ENCODE data around the gene TIAM2. TPM values are rescaled to one million over a fixed set of nuclear protein-coding genes. Genes with fewer than 3 reads are reported as not detected.

The TIAM2 gene
- total and polyA plus RNA-seq, 2 donors (not counting 3 experiments of a cell fraction or from before 2014, with no cell fraction given): 9.6 to 18.5 TPM

DNA sequence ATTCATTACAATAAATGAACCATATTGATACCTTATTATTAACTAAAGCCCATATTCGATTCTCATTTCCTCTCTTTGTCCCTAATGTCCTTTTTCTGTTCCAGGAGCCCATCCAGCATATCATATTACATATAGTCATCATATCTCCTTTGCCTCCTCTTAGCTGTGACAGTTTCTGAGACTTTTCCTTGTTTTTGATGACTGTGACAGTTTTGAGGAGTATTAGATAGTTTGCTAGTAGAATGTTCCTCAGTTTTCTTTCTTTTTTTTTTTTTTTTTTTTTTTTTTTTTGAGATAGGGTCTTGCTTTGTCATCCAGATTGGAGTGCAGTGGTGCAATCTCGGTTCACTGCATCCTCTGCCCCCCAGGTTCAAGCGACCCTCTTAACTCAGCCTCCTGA is 61.6 kb downstream of the TIAM2 start:
- Histone ChIP-seq H3K27ac (ENCODE audit: insufficient read depth, low read depth, low read length) (no peak overlapping the region), H3K27me3 (ENCODE audit: control insufficient read depth in 2 of 2, insufficient read depth in 2 of 2, low read length in 2 of 2) (no peaks in the 10 kb centered on the region), H3K4me2 (ENCODE audit: insufficient read depth, low read length) (no peak overlapping the region), H3K9ac (replicated peaks; ENCODE audit: extremely low read depth, insufficient read depth, low read length) (no peak overlapping the region), H3K4me1 (ENCODE audit: control insufficient read depth, extremely low read depth, insufficient read depth, low read length) (peaks cover 12% of the 10 kb centered on the region), H4K20me1 (replicated peaks; ENCODE audit: control insufficient read depth, extremely low read depth, insufficient read depth, low read length) (no peaks in the 10 kb centered on the region), H3K36me3 (ENCODE audit: control insufficient read depth in 2 of 2, extremely low read depth in 1 of 2, insufficient read depth in 2 of 2, low read length in 2 of 2) (no peaks in the 10 kb centered on the region), H3K9me3 (replicated peaks; ENCODE audit: control insufficient read depth, insufficient read depth, low read length) (no peaks in the 10 kb centered on the region), H3K79me2 (ENCODE audit: control insufficient read depth, insufficient read depth, low read length) (no peaks in the 10 kb centered on the region), H2AFZ (ENCODE audit: low read depth, low read length) (no peak overlapping the region), H3K9me1 (replicated peaks; ENCODE audit: control insufficient read depth, extremely low read depth, insufficient read depth, low read length) (no peaks in the 10 kb centered on the region), H3K4me3 (replicated peaks in 1 of 3; ENCODE audit: insufficient read depth in 1 of 3, low read depth in 1 of 3, low read length in 3 of 3) (no peak overlapping the region)
- no TSS peak for BruUV-seq (replicated peaks)
- CTCF ChIA-PET: no interaction called here
- intact Hi-C loops (cut with micrococcal nuclease): no loop called here
- no peak for DNase-seq (ENCODE audit: low read depth, low spot score)
- POLR2A ChIA-PET: interaction anchor here (0.6 kb wide), 1 partner anchor 82 kb away, joined by 8 read pairs; no protein-coding TSS in a partner anchor
- dilution Hi-C loops (cut with MboI; ENCODE audit: extremely low pct_ligation_motif_present, low sequenced_read_pairs): no loop called here
- FAIRE-seq: no peak
- no peak for TF ChIP-seq POLR2A (IDR thresholded peaks at IDR 0.05; ENCODE audit: low read depth, low read length)

DNA sequence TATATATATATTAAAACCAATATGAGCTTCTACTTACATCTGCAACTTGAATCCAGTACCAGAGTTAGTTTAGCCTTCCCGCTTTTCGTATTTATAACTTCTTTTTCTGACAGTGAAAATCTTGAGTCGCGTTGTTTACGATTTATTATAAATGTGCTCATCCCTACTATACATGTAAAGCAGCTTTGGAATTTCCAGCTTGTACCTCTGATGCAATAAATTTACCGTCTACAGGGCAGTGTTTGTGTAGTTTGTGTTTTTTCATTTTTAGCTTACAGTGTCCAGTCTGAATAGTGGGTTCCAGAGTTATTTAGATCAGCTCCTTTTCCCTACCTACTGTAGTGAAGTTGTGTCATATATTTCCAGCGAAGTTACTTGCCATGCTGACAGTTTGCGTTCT is 66.3 kb downstream of the TIAM2 start:
- no peak for FAIRE-seq
- Histone ChIP-seq H3K9me3 (replicated peaks; ENCODE audit: control insufficient read depth, insufficient read depth, low read length) (no peaks in the 10 kb centered on the region), H4K20me1 (replicated peaks; ENCODE audit: control insufficient read depth, extremely low read depth, insufficient read depth, low read length) (no peaks in the 10 kb centered on the region), H2AFZ (ENCODE audit: low read depth, low read length) (no peak overlapping the region), H3K4me1 (ENCODE audit: control insufficient read depth, extremely low read depth, insufficient read depth, low read length) (no peaks in the 10 kb centered on the region), H3K4me3 (replicated peaks in 1 of 3; ENCODE audit: insufficient read depth in 1 of 3, low read depth in 1 of 3, low read length in 3 of 3) (no peak overlapping the region), H3K36me3 (ENCODE audit: control insufficient read depth in 2 of 2, extremely low read depth in 1 of 2, insufficient read depth in 2 of 2, low read length in 2 of 2) (no peaks in the 10 kb centered on the region), H3K79me2 (ENCODE audit: control insufficient read depth, insufficient read depth, low read length) (no peaks in the 10 kb centered on the region), H3K27ac (ENCODE audit: insufficient read depth, low read depth, low read length) (no peak overlapping the region), H3K9me1 (replicated peaks; ENCODE audit: control insufficient read depth, extremely low read depth, insufficient read depth, low read length) (no peaks in the 10 kb centered on the region), H3K9ac (replicated peaks; ENCODE audit: extremely low read depth, insufficient read depth, low read length) (no peak overlapping the region), H3K4me2 (ENCODE audit: insufficient read depth, low read length) (no peak overlapping the region), H3K27me3 (ENCODE audit: control insufficient read depth in 2 of 2, insufficient read depth in 2 of 2, low read length in 2 of 2) (no peaks in the 10 kb centered on the region)
- TF ChIP-seq POLR2A (IDR thresholded peaks at IDR 0.05; ENCODE audit: low read depth, low read length): no peak
- no peak for TF ChIP-seq JUN (IDR thresholded peaks at IDR 0.05; ENCODE audit: borderline replicate concordance, insufficient read depth, insufficient read length, low read depth)
- TF ChIP-seq MYC (IDR thresholded peaks at IDR 0.05; ENCODE audit: low read depth, low read length): no peak
- TF ChIP-seq POLR2AphosphoS5 (IDR thresholded peaks at IDR 0.05; ENCODE audit: insufficient read depth, low read depth, low read length): no peak
- TF ChIP-seq FOS (IDR thresholded peaks at IDR 0.05; ENCODE audit: borderline replicate concordance, insufficient read depth, low read length): no peak
- TF ChIP-seq, protein P1, sequence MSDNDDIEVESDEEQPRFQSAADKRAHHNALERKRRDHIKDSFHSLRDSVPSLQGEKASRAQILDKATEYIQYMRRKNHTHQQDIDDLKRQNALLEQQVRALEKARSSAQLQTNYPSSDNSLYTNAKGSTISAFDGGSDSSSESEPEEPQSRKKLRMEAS (IDR thresholded peaks at IDR 0.05; ENCODE audit: insufficient read depth, insufficient read length): no peak
- TF ChIP-seq GATA2 (IDR thresholded peaks at IDR 0.05; ENCODE audit: insufficient read depth, insufficient read length, low read depth, low read length): no peak
- TF ChIP-seq, protein P2, sequence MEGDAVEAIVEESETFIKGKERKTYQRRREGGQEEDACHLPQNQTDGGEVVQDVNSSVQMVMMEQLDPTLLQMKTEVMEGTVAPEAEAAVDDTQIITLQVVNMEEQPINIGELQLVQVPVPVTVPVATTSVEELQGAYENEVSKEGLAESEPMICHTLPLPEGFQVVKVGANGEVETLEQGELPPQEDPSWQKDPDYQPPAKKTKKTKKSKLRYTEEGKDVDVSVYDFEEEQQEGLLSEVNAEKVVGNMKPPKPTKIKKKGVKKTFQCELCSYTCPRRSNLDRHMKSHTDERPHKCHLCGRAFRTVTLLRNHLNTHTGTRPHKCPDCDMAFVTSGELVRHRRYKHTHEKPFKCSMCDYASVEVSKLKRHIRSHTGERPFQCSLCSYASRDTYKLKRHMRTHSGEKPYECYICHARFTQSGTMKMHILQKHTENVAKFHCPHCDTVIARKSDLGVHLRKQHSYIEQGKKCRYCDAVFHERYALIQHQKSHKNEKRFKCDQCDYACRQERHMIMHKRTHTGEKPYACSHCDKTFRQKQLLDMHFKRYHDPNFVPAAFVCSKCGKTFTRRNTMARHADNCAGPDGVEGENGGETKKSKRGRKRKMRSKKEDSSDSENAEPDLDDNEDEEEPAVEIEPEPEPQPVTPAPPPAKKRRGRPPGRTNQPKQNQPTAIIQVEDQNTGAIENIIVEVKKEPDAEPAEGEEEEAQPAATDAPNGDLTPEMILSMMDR (IDR thresholded peaks at IDR 0.05; ENCODE audit: extremely low read depth in 1 of 2, insufficient read depth in 1 of 2, low read depth in 1 of 2, low read length in 2 of 2): no peak
- TF ChIP-seq EZH2 (IDR thresholded peaks at IDR 0.05; ENCODE audit: borderline replicate concordance, low read depth, low read length, severe bottlenecking): no peak
- ChIA-PET POLR2A (no interaction called here), CTCF (interaction anchor here (1.0 to 1.2 kb wide), 2 partner anchors 9 to 10 kb away, joined by 3 to 4 read pairs; no protein-coding TSS in a partner anchor)
- no TSS peak for BruUV-seq (replicated peaks)
- intact Hi-C loops (cut with micrococcal nuclease): no loop called here
- no peak for DNase-seq (ENCODE audit: low read depth, low spot score)
- dilution Hi-C loops (cut with MboI; ENCODE audit: extremely low pct_ligation_motif_present, low sequenced_read_pairs): no loop called here

Data from endothelial cell of umbilical vein (primary cell).